Measurements from ENCODE around the gene SCEL. TPM values are rescaled to one million over a fixed set of nuclear protein-coding genes. Genes with fewer than 3 reads are reported as not detected.

The SCEL gene
- total RNA-seq, 1 donor from 2014 or later, result 0.27 TPM

DNA sequence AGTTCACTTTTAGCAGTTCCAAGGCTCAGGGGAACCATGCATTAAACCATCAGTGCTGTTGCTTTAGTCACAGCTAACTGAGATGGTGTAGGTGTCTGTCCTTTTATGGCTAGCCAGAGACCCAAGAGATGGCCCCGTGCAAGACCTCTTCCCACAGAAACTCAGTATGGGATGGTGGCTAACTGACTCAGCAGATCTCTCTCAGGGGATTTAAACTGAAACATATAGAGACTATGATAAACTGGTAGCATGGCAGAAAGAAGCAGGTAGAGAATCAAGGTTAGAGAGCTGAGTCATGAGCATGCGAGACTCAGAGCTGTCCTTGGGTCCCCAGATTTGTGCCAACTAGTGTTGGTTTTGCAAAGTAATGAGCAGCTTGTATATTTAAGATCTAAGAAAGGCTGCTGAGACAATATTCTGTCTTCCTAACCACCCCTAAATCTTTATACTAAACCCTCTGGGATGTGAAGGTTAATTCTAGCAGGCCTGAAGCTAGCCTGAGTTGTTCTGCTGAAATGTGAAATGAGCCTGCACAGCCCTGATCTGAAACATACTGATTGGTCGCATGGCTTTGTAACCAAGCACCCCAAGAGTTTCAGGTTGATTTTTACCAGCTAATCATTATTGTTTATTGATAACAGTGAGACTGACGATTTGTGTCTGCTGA lies 6.5 kb upstream of the SCEL start:
- Histone ChIP-seq H3K4me2 (ENCODE audit: low read length) (no peak overlapping the region), H3K36me3 (ENCODE audit: insufficient read depth, low read length) (no peaks in the 10 kb centered on the region), H2AFZ (ENCODE audit: low read depth, low read length) (no peak overlapping the region), H3K4me3 (ENCODE audit: insufficient read depth, low read depth, low read length) (no peak overlapping the region), H4K20me1 (ENCODE audit: insufficient read depth, low read length) (no peaks in the 10 kb centered on the region), H3K27ac (ENCODE audit: low read depth, low read length) (no peak overlapping the region), H3K4me1 (ENCODE audit: insufficient read depth, low read length) (no peaks in the 10 kb centered on the region), H3K79me2 (ENCODE audit: insufficient read depth, low read length) (no peaks in the 10 kb centered on the region), H3K9me3 (ENCODE audit: insufficient read depth, low read depth, low read length) (no peaks in the 10 kb centered on the region), H3K9ac (ENCODE audit: low read length) (no peak overlapping the region), H3K27me3 (ENCODE audit: insufficient read depth, low read length) (no peaks in the 10 kb centered on the region)
- Mint-ChIP-seq H3K27me3 (ENCODE audit: low read depth, unreplicated experiment) (no peaks in the 10 kb centered on the region), H3K4me3 (ENCODE audit: unreplicated experiment) (no peak overlapping the region), H3K9me3 (ENCODE audit: unreplicated experiment) (no peaks in the 10 kb centered on the region), H3K4me1 (ENCODE audit: low read depth, unreplicated experiment) (peaks cover 9% of the 10 kb centered on the region), H3K27ac (ENCODE audit: unreplicated experiment) (no peak overlapping the region), H3K36me3 (ENCODE audit: low read depth, unreplicated experiment) (no peaks in the 10 kb centered on the region)
- TF ChIP-seq, protein P1, sequence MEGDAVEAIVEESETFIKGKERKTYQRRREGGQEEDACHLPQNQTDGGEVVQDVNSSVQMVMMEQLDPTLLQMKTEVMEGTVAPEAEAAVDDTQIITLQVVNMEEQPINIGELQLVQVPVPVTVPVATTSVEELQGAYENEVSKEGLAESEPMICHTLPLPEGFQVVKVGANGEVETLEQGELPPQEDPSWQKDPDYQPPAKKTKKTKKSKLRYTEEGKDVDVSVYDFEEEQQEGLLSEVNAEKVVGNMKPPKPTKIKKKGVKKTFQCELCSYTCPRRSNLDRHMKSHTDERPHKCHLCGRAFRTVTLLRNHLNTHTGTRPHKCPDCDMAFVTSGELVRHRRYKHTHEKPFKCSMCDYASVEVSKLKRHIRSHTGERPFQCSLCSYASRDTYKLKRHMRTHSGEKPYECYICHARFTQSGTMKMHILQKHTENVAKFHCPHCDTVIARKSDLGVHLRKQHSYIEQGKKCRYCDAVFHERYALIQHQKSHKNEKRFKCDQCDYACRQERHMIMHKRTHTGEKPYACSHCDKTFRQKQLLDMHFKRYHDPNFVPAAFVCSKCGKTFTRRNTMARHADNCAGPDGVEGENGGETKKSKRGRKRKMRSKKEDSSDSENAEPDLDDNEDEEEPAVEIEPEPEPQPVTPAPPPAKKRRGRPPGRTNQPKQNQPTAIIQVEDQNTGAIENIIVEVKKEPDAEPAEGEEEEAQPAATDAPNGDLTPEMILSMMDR (IDR thresholded peaks at IDR 0.05; ENCODE audit: insufficient read depth, low read depth, low read length), result no peak
- no peak for TF ChIP-seq EZH2 (IDR thresholded peaks at IDR 0.05; ENCODE audit: insufficient read depth, low read length)
- DNase-seq (ENCODE audit: low read depth) (no peak), FAIRE-seq (no peak)

DNA sequence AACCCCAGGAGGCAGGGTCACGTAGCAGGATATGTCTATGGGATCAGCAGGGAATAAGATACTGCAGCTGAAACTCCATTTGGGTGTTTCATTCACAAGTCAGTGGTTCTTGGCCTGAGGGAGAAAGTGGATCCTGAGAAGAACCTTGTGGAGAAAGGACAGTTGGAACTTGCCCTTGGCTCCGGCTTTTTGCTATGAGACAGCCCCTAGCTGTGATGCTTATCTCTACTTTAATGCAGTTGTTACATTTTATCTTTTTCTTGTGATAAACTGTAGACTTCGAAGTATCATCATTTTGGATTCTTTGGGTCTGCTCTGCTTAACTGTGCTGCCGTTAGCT lies 6.0 kb upstream of the SCEL start:
- H3K36me3 ChIP-seq (ENCODE audit: insufficient read depth, low read length), result no peaks in the 10 kb centered on the region
- no peak for FAIRE-seq
- H3K27ac ChIP-seq (ENCODE audit: low read depth, low read length), result no peak overlapping the region

DNA sequence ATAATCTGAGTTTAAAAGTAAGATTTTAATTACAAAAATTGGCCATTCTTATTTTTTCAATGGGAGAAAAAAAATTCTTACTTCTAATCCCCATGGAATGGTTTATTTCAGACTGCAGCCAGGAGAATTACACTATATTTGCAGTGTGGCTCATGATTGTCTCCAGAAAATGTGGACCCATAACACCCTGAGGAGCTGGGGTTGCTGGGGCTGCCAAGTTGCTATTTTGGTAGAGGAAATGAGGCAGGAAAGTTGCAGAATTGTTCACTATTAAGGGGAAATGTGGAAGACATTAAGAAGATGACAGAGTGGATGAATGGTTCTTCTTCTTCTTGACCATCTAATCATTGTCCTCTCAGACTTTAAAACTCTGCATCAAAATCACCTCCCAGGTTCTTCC lies 4.6 kb upstream of the SCEL start:
- H3K27me3 Mint-ChIP-seq (ENCODE audit: low read depth, unreplicated experiment), result no peaks in the 10 kb centered on the region
- H3K4me3 Mint-ChIP-seq (ENCODE audit: unreplicated experiment), result no peak overlapping the region
- Histone ChIP-seq H3K4me2 (ENCODE audit: low read length) (no peak overlapping the region), H3K4me1 (ENCODE audit: insufficient read depth, low read length) (peaks cover 2% of the 10 kb centered on the region), H2AFZ (ENCODE audit: low read depth, low read length) (no peak overlapping the region), H3K9me3 (ENCODE audit: insufficient read depth, low read depth, low read length) (no peaks in the 10 kb centered on the region), H3K9ac (ENCODE audit: low read length) (no peak overlapping the region), H3K27me3 (ENCODE audit: insufficient read depth, low read length) (no peaks in the 10 kb centered on the region), H3K79me2 (ENCODE audit: insufficient read depth, low read length) (no peaks in the 10 kb centered on the region), H3K27ac (ENCODE audit: low read depth, low read length) (no peak overlapping the region), H3K36me3 (ENCODE audit: insufficient read depth, low read length) (no peaks in the 10 kb centered on the region), H4K20me1 (ENCODE audit: insufficient read depth, low read length) (no peaks in the 10 kb centered on the region), H3K4me3 (ENCODE audit: insufficient read depth, low read depth, low read length) (no peak overlapping the region)
- DNase-seq (ENCODE audit: low read depth), result no peak
- peaks cover 12% of the 10 kb centered on the region for H3K4me1 Mint-ChIP-seq (ENCODE audit: low read depth, unreplicated experiment)
- no peaks in the 10 kb centered on the region for H3K9me3 Mint-ChIP-seq (ENCODE audit: unreplicated experiment)
- no peak for FAIRE-seq
- H3K36me3 Mint-ChIP-seq (ENCODE audit: low read depth, unreplicated experiment), result no peaks in the 10 kb centered on the region
- no peak overlapping the region for H3K27ac Mint-ChIP-seq (ENCODE audit: unreplicated experiment)
- TF ChIP-seq, protein P1 (IDR thresholded peaks at IDR 0.05; ENCODE audit: insufficient read depth, low read depth, low read length), result no peak
- no peak for TF ChIP-seq EZH2 (IDR thresholded peaks at IDR 0.05; ENCODE audit: insufficient read depth, low read length)

More for the DNA sequence above, 6.0 kb upstream of the SCEL start:
- no peak overlapping the region for H3K4me2 ChIP-seq (ENCODE audit: low read length)
- H3K4me1 ChIP-seq (ENCODE audit: insufficient read depth, low read length), result peaks cover 2% of the 10 kb centered on the region
- no peak for DNase-seq (ENCODE audit: low read depth)
- no peaks in the 10 kb centered on the region for H3K79me2 ChIP-seq (ENCODE audit: insufficient read depth, low read length)
- TF ChIP-seq, protein P1 (IDR thresholded peaks at IDR 0.05; ENCODE audit: insufficient read depth, low read depth, low read length), result no peak
- TF ChIP-seq EZH2 (IDR thresholded peaks at IDR 0.05; ENCODE audit: insufficient read depth, low read length), result no peak
- no peaks in the 10 kb centered on the region for H4K20me1 ChIP-seq (ENCODE audit: insufficient read depth, low read length)
- H3K9ac ChIP-seq (ENCODE audit: low read length), result no peak overlapping the region
- Mint-ChIP-seq H3K27ac (ENCODE audit: unreplicated experiment) (no peak overlapping the region), H3K36me3 (ENCODE audit: low read depth, unreplicated experiment) (no peaks in the 10 kb centered on the region), H3K9me3 (ENCODE audit: unreplicated experiment) (no peaks in the 10 kb centered on the region), H3K4me1 (ENCODE audit: low read depth, unreplicated experiment) (peaks cover 10% of the 10 kb centered on the region), H3K27me3 (ENCODE audit: low read depth, unreplicated experiment) (no peaks in the 10 kb centered on the region), H3K4me3 (ENCODE audit: unreplicated experiment) (no peak overlapping the region)
- H3K27me3 ChIP-seq (ENCODE audit: insufficient read depth, low read length), result no peaks in the 10 kb centered on the region
- H3K9me3 ChIP-seq (ENCODE audit: insufficient read depth, low read depth, low read length), result no peaks in the 10 kb centered on the region
- H2AFZ ChIP-seq (ENCODE audit: low read depth, low read length), result no peak overlapping the region
- no peak overlapping the region for H3K4me3 ChIP-seq (ENCODE audit: insufficient read depth, low read depth, low read length)
